H1 (cell line): ENCODE measurements around the gene AHI1. TPM values are rescaled to one million over a fixed set of nuclear protein-coding genes. Genes with fewer than 3 reads are reported as not detected.

Experiments
- CTCF ChIA-PET: fragments of 300-600 bp; sonication (Branson Sonifier 250); formaldehyde crosslinking; loops from one replicate; lab custom pipeline; 2021; ENCODE audit not compliant: partially characterized antibody; lab: Charles Lee
- POLR2A ChIA-PET: fragments of 300-600 bp; sonication (Branson Sonifier 250); formaldehyde crosslinking; loops from one replicate; lab custom pipeline; 2021; ENCODE audit warnings: inconsistent platforms; ENCODE audit not compliant: partially characterized antibody; lab: Charles Lee
- DNase-seq, 2 experiments: peaks; one replicate each; pipeline versions ENCODE4 v3.0.0 to v3.0.0-alpha.2; 2010 to 2022; ENCODE audit warnings: low spot score in 2 of 2, low read depth in 1 of 2, mixed read lengths in 1 of 2
- FAIRE-seq: peaks from 2 replicates; lab custom pipeline; 2011; peaks lifted over from hg19 to GRCh38; lab: Jason Lieb, UNC
- H2AFZ ChIP-seq: 2 replicates; pipeline ENCODE4 v1.8.1; 2012; ENCODE audit warnings: low read length, inconsistent platforms
- H2AK5ac ChIP-seq: 2 replicates; pipeline ENCODE4 v1.6.1; 2013; ENCODE audit warnings: low read depth, low read length
- H2BK120ac ChIP-seq: replicated peaks from 2 replicates; pipeline ENCODE3; 2013; ENCODE audit warnings: low read depth, low read length, inconsistent platforms
- H2BK12ac ChIP-seq: 2 replicates; pipeline ENCODE4 v1.6.1; 2013; ENCODE audit warnings: low read depth, low read length
- H2BK15ac ChIP-seq: 2 replicates; pipeline ENCODE4 v1.6.1; 2013; ENCODE audit warnings: low read length
- H2BK20ac ChIP-seq: 2 replicates; pipeline ENCODE4 v1.6.1; 2013; ENCODE audit warnings: low read length
- H2BK5ac ChIP-seq: 2 replicates; pipeline ENCODE4 v1.6.1; 2013; ENCODE audit warnings: low read depth, low read length
- H3K14ac ChIP-seq: 2 replicates; pipeline ENCODE4 v1.6.1; 2013; ENCODE audit warnings: inconsistent platforms; ENCODE audit not compliant: insufficient read length
- H3K18ac ChIP-seq: 2 replicates; pipeline ENCODE4 v1.6.1; 2013; ENCODE audit warnings: low read length; ENCODE audit errors: extremely low read depth
- H3K23ac ChIP-seq: 2 replicates; pipeline ENCODE4 v1.6.1; 2013; ENCODE audit warnings: inconsistent platforms; ENCODE audit not compliant: insufficient read length
- H3K23me2 ChIP-seq: 2 replicates; pipeline ENCODE4 v1.6.1; 2013; ENCODE audit warnings: low read depth, low read length
- H3K27ac ChIP-seq: 2 replicates; pipeline ENCODE4 v1.6.1; 2011; ENCODE audit warnings: low read depth, low read length, inconsistent platforms
- H3K27me3 ChIP-seq, 4 experiments: replicated peaks in 1 of 4; 1 replicate in 1 of 4; 2 replicates in 3 of 4; pipeline versions ENCODE4 v1.6.1 to v1.8.1; 2011 to 2013; ENCODE audit warnings: low read length in 3 of 4, mild to moderate bottlenecking in 3 of 4, inconsistent platforms in 2 of 4, mixed read lengths in 2 of 4, moderate library complexity in 1 of 4; ENCODE audit not compliant: control insufficient read depth in 3 of 4, insufficient read depth in 3 of 4; ENCODE audit errors: extremely low read depth in 1 of 4
- H3K36me3 ChIP-seq, 4 experiments: 2 replicates each; pipeline versions ENCODE4 v1.6.1 to v1.8.1; 2011 to 2013; ENCODE audit warnings: mild to moderate bottlenecking in 4 of 4, low read length in 3 of 4, moderate library complexity in 2 of 4, control low read depth in 1 of 4, inconsistent platforms in 1 of 4; ENCODE audit not compliant: insufficient read depth in 4 of 4, control insufficient read depth in 2 of 4
- H3K4ac ChIP-seq: replicated peaks from 2 replicates; pipeline ENCODE3; 2013; ENCODE audit warnings: low read length, low read depth, mixed read lengths, inconsistent platforms; ENCODE audit not compliant: insufficient read length
- H3K4me1 ChIP-seq, 4 experiments: replicated peaks in 1 of 4; 1 replicate in 1 of 4; 2 replicates in 3 of 4; pipeline versions ENCODE4 v1.6.1 to v1.8.1; 2011 to 2013; ENCODE audit warnings: low read length in 3 of 4, inconsistent platforms in 2 of 4, mixed read lengths in 1 of 4; ENCODE audit not compliant: insufficient read depth in 4 of 4, control insufficient read depth in 3 of 4
- H3K4me2 ChIP-seq, 2 experiments: 2 replicates each; pipeline versions ENCODE4 v1.6.1 to v1.8.1; 2011 to 2013; ENCODE audit warnings: low read depth in 2 of 2, low read length in 2 of 2, control low read depth in 1 of 2, inconsistent platforms in 1 of 2, mild to moderate bottlenecking in 1 of 2; ENCODE audit not compliant: insufficient read depth in 1 of 2
- H3K4me3 ChIP-seq, 4 experiments: fragments of 200-600, 300-600 bp in 1 of 4; sonication (generic), shearing (Covaris generic), sonication (Bioruptor Twin) in 1 of 4; 2 replicates each; pipeline versions ENCODE4 v1.5.1 to v1.8.1; 2011 to 2016; ENCODE audit warnings: low read length in 4 of 4, low read depth in 3 of 4, control low read depth in 2 of 4, inconsistent platforms in 2 of 4, mild to moderate bottlenecking in 2 of 4, mixed read lengths in 1 of 4, moderate library complexity in 1 of 4; ENCODE audit not compliant: insufficient read depth in 2 of 4; ENCODE audit errors: extremely low read depth in 1 of 4
- H3K56ac ChIP-seq: replicated peaks from 2 replicates; pipeline ENCODE3; 2013; ENCODE audit warnings: low read depth, mild to moderate bottlenecking, mixed read lengths, low read length, inconsistent platforms; ENCODE audit not compliant: insufficient read length
- H3K79me1 ChIP-seq: 2 replicates; pipeline ENCODE4 v1.6.1; 2013; ENCODE audit warnings: low read depth, low read length, control low read depth
- H3K79me2 ChIP-seq, 2 experiments: 2 replicates each; pipeline versions ENCODE4 v1.6.1 to v1.8.1; 2012 to 2013; ENCODE audit warnings: low read length in 2 of 2, mild to moderate bottlenecking in 2 of 2, inconsistent platforms in 1 of 2; ENCODE audit not compliant: insufficient read depth in 2 of 2, control insufficient read depth in 1 of 2
- H3K9ac ChIP-seq, 4 experiments: replicated peaks in 1 of 4; 1 replicate in 1 of 4; 2 replicates in 3 of 4; pipeline versions ENCODE4 v1.6.1 to v1.8.1; 2011 to 2013; ENCODE audit warnings: low read depth in 3 of 4, low read length in 3 of 4, control low read depth in 2 of 4, mild to moderate bottlenecking in 2 of 4, moderate library complexity in 2 of 4, inconsistent platforms in 1 of 4; ENCODE audit errors: extremely low read depth in 1 of 4
- H3K9me3 ChIP-seq, 2 experiments: 2 replicates each; pipeline versions ENCODE4 v1.6.1 to v1.8.1; 2012 to 2013; ENCODE audit warnings: mild to moderate bottlenecking in 2 of 2, moderate library complexity in 2 of 2, control low read depth in 1 of 2, inconsistent platforms in 1 of 2, low read depth in 1 of 2, low read length in 1 of 2, mixed read lengths in 1 of 2; ENCODE audit not compliant: insufficient read depth in 2 of 2
- H4K20me1 ChIP-seq, 2 experiments: replicated peaks in 1 of 2; 2 replicates each; pipeline versions ENCODE3 to v1.8.1; 2011 to 2013; ENCODE audit warnings: inconsistent platforms in 2 of 2, low read length in 2 of 2, mild to moderate bottlenecking in 1 of 2; ENCODE audit not compliant: insufficient read depth in 2 of 2, control insufficient read depth in 1 of 2
- H4K5ac ChIP-seq: 2 replicates; pipeline ENCODE4 v1.6.1; 2013; ENCODE audit warnings: low read length, low read depth, mixed read lengths, inconsistent platforms; ENCODE audit not compliant: insufficient read length
- H4K8ac ChIP-seq: 2 replicates; pipeline ENCODE4 v1.8.0; 2013; ENCODE audit warnings: mild to moderate bottlenecking, moderate library complexity, low read length, inconsistent platforms; ENCODE audit not compliant: insufficient read depth; ENCODE audit errors: extremely low read depth
- H4K91ac ChIP-seq: replicated peaks from 2 replicates; pipeline ENCODE3; 2013; ENCODE audit warnings: low read length, mixed read lengths, inconsistent platforms; ENCODE audit not compliant: insufficient read length
- WGBS, 2 experiments: shearing (Covaris generic) in 1 of 2; methylation state at CpG; one replicate each; pipeline versions ENCODE4 v1.1.6 to v1.1.7; 2013 to 2015; ENCODE audit warnings: low lambda C conversion rate in 2 of 2, mixed read lengths in 2 of 2, inconsistent platforms in 1 of 2, low coverage in 1 of 2, missing lambda C conversion rate in 1 of 2; ENCODE audit not compliant: insufficient replicate concordance in 2 of 2, insufficient coverage in 1 of 2, insufficient read length in 1 of 2; ENCODE audit errors: extremely low coverage in 1 of 2, missing lambda C conversion rate in 1 of 2; 5-methylcytosine and 5-hydroxymethylcytosine counted together
- polyA plus RNA-seq, 7 experiments: library from polyadenylated mRNA; depleted of rRNA in 3 of 7; stranded (reverse) in 5 of 7; unstranded in 2 of 7; fragments of >200 nt in 5 of 7; fragments of 200-250 nt in 2 of 7; gene quantifications; 1 replicate in 5 of 7; 2 replicates in 1 of 7; 4 replicates in 1 of 7; pipeline versions ENCODE4 v1.2.1 to v1.2.3, GENCODE V29; 2011 to 2013; ENCODE audit warnings: missing spikeins in 2 of 7, mixed read lengths in 2 of 7
- total RNA-seq: library from RNA; stranded (reverse); fragmentation: NEBNext Ultra II Directional; extraction: Animal tissue kit (Norgen Biotek cat#: 25700); gene quantifications from 2 replicates; pipeline ENCODE4 v1.2.1, GENCODE V29; 2021
- TF ChIP-seq, protein P1 (sequence below): IDR thresholded peaks from 2 replicates; pipeline ENCODE4 v1.6.1; 2012; ENCODE audit warnings: inconsistent platforms

AHI1 gene
- total and polyA plus RNA-seq, 2 of the 8 experiments (the other 6 are each of a cell fraction or from before 2014, with no cell fraction given), result 4.2 to 19.6 TPM

DNA sequence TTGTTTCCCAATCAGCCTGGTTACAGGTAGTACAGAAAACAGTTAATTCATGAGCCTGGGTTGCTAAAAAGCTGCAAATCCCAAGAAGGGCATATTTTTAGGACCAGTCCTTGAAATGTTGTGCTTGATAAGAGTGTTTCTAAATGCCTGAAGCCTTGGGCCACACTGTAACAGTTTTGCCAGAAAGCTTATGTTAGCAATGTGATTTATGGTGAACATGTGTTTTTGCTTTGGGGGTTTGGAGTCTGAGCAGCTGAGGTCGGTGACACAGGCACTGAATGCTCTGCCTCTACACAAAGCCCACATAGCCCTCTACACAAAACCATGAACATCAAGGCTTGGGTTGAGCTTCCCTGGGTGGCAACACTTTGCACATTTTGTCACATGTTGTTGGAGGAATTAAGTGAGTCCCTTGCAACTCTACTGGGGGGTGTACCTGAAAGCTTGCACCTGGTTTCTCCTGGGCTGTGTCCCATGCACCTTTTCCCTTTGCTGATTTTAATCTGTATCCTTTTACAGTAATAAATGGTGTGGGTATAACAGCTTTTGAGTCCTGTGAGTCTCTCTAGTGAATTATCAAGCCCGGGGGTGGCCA, 22.2 kb downstream of the AHI1 start:
- Histone ChIP-seq H3K4me2 (no peak overlapping the region), H3K23me2 (no peaks in the 10 kb centered on the region), H2BK120ac (no peak overlapping the region), H4K8ac (no peak overlapping the region), H3K4ac (no peak overlapping the region), H3K56ac (no peak overlapping the region), H2BK20ac (no peak overlapping the region), H3K27me3 (no peaks in the 10 kb centered on the region), H3K9me3 (peaks cover 15 to 22% of the 10 kb centered on the region in 2 experiments), H3K4me1 (no peaks in the 10 kb centered on the region), H3K79me1 (no peaks in the 10 kb centered on the region), H3K4me3 (no peak overlapping the region), H3K14ac (no peak overlapping the region), H2BK15ac (no peak overlapping the region), H3K27ac (no peak overlapping the region), H3K9ac (no peak overlapping the region), H2BK12ac (no peak overlapping the region), H4K20me1 (no peaks in the 10 kb centered on the region), H4K91ac (no peak overlapping the region), H3K79me2 (no peaks in the 10 kb centered on the region), H2AFZ (no peak overlapping the region), H2AK5ac (no peak overlapping the region), H3K23ac (no peak overlapping the region), H3K18ac (0 out of 2 replicates have a peak overlapping the region, but pooled peaks have one; percentile 27), H2BK5ac (no peak overlapping the region), H3K36me3 (peaks cover 0 to 22% (median 6%) of the 10 kb centered on the region in 4 experiments; a peak in 3 of 8 replicates), H4K5ac (no peak overlapping the region)
- WGBS, 2 experiments, result 86% methylated on average over 2 of the region's 2 CpGs; no CpG with 5 or more reads in 1 of the 2 experiments
- DNase-seq (no peak), FAIRE-seq (no peak)
- TF ChIP-seq, protein P1, sequence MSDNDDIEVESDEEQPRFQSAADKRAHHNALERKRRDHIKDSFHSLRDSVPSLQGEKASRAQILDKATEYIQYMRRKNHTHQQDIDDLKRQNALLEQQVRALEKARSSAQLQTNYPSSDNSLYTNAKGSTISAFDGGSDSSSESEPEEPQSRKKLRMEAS, result no peak
- ChIA-PET CTCF (interaction anchor here (0.7 to 0.9 kb wide), 2 partner anchors 62 to 331 kb away, joined by 3 to 4 read pairs; no protein-coding TSS in a partner anchor), POLR2A (interaction anchor here (1.1 kb wide), 1 partner anchor 11 kb away, joined by 3 read pairs; no protein-coding TSS in a partner anchor)
